AG08396 (cell line): ENCODE measurements around the gene ATP8B3.
A peak's percentile ranks its signal among the peaks of the same experiment; 100 is the strongest.

Experiments used
- DNase-seq: peaks from one replicate; pipeline ENCODE4 v3.0.0; 2012; ENCODE audit warnings: low spot score, mixed read lengths

ATP8B3 gene

GRCh38 chr19:1746401-1747284, 65.4 kb downstream of the ATP8B3 start:
- peak; percentile 67 for DNase-seq

- no peak for DNase-seq
Measured at GRCh38 chr19:1745589-1746031, 66.5 kb downstream of the ATP8B3 start.

- no peak for DNase-seq
Measured at GRCh38 chr19:1744822-1745563, 67.1 kb downstream of the ATP8B3 start.

- no peak for DNase-seq
Measured at GRCh38 chr19:1744133-1744665, 67.9 kb downstream of the ATP8B3 start.

GRCh38 chr19:1742989-1743696, 68.9 kb downstream of the ATP8B3 start:
- no peak for DNase-seq

GRCh38 chr19:1739960-1740629, 72.0 kb downstream of the ATP8B3 start:
- DNase-seq: no peak

- DNase-seq: no peak
Measured at GRCh38 chr19:1736927-1737326, 75.1 kb downstream of the ATP8B3 start.

- no peak for DNase-seq
Measured at GRCh38 chr19:1736280-1736679, 75.8 kb downstream of the ATP8B3 start.

- DNase-seq: no peak
Measured at GRCh38 chr19:1734321-1734966, 77.6 kb downstream of the ATP8B3 start.
